SK-N-SH (cell line): ENCODE data around the gene USP48.

ENCODE experiments used
- CHD2 ChIP-seq: fragments of 150-350 bp; IDR thresholded peaks from 2 replicates; pipeline ENCODE4 v1.6.1; 2018; ENCODE audit warnings: low read length; ENCODE audit not compliant: partially characterized antibody
- CTCF ChIP-seq: fragments of 200-600 bp; sonication (generic); IDR thresholded peaks from 2 replicates; pipeline ENCODE4 v1.6.1; 2017; ENCODE audit warnings: antibody characterized with exemption, mild to moderate bottlenecking, moderate library complexity
- EP300 ChIP-seq, 2 experiments: IDR thresholded peaks; 2 replicates each; pipeline versions ENCODE4 v1.4.0 to v1.6.1; 2012; ENCODE audit warnings: borderline replicate concordance in 1 of 2, low read depth in 1 of 2, low read length in 1 of 2
- MAX ChIP-seq: IDR thresholded peaks from 2 replicates; pipeline ENCODE4 v1.4.0; 2012; ENCODE audit warnings: low read depth
- POLR2AphosphoS5 ChIP-seq: IDR thresholded peaks from 2 replicates; pipeline ENCODE4 v1.6.1; 2012; ENCODE audit warnings: low read depth, low read length
- RAD21 ChIP-seq: IDR thresholded peaks from 2 replicates; pipeline ENCODE4 v1.6.1; 2012; ENCODE audit warnings: mild to moderate bottlenecking, low read length
- REST ChIP-seq: IDR thresholded peaks from 2 replicates; pipeline ENCODE4 v1.6.1; 2012; ENCODE audit warnings: mild to moderate bottlenecking, low read depth, low read length, moderate library complexity
- RXRA ChIP-seq: IDR thresholded peaks from 2 replicates; pipeline ENCODE4 v1.4.0; 2012; ENCODE audit warnings: low read depth, mild to moderate bottlenecking, borderline replicate concordance
- TAF1 ChIP-seq: IDR thresholded peaks from 2 replicates; pipeline ENCODE4 v1.6.1; 2012; ENCODE audit warnings: low read depth, mild to moderate bottlenecking, low read length, moderate library complexity, borderline replicate concordance
- TEAD4 ChIP-seq: IDR thresholded peaks from 2 replicates; pipeline ENCODE4 v1.4.0; 2012; ENCODE audit warnings: mild to moderate bottlenecking, borderline replicate concordance; ENCODE audit not compliant: insufficient read depth
- USF1 ChIP-seq: IDR thresholded peaks from 2 replicates; pipeline ENCODE4 v1.4.0; 2012; ENCODE audit warnings: low read depth, borderline replicate concordance
- ZBTB33 ChIP-seq: IDR thresholded peaks from 2 replicates; pipeline ENCODE4 v1.4.0; 2012; ENCODE audit warnings: low read depth, borderline replicate concordance

GRCh38 chr1:21665711-21666575, 117.0 kb downstream of the USP48 start:
- TF ChIP-seq CTCF, result no peak
- TF ChIP-seq MAX, result no peak
- no peak for TF ChIP-seq RAD21
- no peak for TF ChIP-seq ZBTB33
- TF ChIP-seq TEAD4, result no peak
- no peak for TF ChIP-seq RXRA
- TF ChIP-seq REST, result no peak
- no peak for TF ChIP-seq USF1
- TF ChIP-seq CHD2, result no peak
- no peak for TF ChIP-seq EP300 (IDR thresholded peaks at IDR 0.05; ENCODE audit: borderline replicate concordance in 1 of 2, low read depth in 1 of 2, low read length in 1 of 2)
- TF ChIP-seq TAF1, result no peak
- no peak for TF ChIP-seq POLR2AphosphoS5
